Occipital lobe (tissue), 2 donors: Measurements from ENCODE around the gene GLB1L3. TPM values are rescaled to one million over a fixed set of nuclear protein-coding genes. Genes with fewer than 3 reads are reported as not detected.
A peak's percentile ranks its signal among the peaks of the same experiment; 100 is the strongest.
"Not testable (repeated sequence)": the region's sequence is repeated elsewhere in the genome, so short reads cannot be mapped to it uniquely, and the experiment has no call there.

Experiments used
- DNase-seq: peaks from one replicate; lab custom pipeline; 2025; lab: John Stamatoyannopoulos, UW
- total RNA-seq: library from RNA; depleted of rRNA; stranded (reverse); fragments of >200 nt; gene quantifications from one replicate; pipeline ENCODE4 v1.2.3, GENCODE V29; 2014

GLB1L3 gene
- total RNA-seq, 1 donor from 2014 or later = 0.47 TPM

DNA sequence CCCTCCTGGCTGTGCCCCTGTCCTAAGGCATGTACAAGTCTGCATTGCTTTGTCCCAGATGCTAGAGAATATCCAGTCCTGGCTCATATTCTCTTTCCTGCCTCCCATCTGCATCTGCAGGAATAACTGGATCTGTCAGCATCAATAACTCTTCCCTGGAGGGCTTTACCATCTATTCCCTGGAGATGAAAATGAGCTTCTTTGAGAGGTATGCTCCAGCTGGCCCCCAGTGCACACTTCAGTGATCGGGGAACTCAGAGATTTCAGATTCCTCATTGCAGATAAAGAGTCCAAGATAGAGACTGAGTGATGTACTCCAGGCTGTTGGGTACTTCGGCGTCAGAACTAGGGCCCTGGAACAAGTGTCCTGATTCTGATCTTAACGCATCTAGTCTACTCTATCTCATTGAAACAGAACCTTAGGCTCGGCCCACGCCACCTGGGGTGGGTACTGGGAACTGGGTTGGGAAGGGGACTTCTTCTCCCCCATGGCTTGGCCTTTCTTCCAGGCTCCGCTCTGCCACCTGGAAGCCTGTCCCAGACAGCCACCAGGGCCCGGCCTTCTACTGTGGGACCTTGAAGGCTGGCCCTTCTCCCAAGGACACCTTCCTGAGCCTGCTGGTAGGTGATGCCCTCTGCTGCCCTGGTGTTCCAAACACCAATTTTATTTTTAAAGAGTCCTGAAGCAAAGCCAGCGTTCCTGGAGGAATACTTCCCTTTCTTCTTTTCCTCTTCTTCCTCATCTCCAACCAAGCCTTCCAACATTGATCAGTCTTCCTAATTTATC is 37.8 kb downstream of the GLB1L3 start:
- DNase-seq = no peak

- no peak for DNase-seq
Observed at GRCh38 chr11:134317103-134317502, 40.9 kb downstream of the GLB1L3 start.

DNA sequence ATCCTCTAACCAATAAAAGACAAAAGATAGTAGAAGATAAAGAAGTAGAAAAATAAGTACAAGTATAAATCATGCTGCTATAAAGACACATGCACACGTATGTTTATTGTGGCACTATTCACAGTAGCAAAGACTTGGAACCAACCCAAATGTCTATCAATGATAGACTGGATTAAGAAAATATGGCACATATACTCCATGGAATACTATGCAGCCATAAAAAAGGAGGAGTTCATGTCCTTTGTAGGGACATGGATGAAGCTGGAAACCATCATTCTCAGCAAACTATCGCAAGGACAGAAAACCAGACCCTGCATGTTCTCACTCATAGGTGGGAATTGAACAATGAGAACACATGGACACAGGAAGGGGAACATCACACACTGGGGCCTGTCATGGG is 45.2 kb downstream of the GLB1L3 start:
- DNase-seq = not testable (repeated sequence)

DNA sequence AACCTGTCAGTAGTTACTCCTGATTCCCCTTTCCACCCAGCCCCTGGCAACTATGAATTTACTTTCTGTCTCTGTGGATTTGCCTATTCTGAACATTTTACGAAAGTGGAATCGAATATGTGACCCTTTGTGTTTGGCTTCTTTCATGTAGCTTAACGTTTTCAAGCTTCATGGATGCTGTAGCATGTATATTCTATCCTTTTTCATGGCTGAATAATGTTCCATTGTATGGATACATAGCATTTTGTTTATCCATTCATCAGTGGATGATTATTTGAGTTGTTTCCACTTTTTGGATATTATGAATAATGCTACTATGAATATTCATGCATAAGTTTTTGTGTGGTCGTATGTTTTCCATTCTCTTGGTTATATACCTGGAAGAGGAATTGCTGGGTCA is 46.4 kb downstream of the GLB1L3 start:
- DNase-seq = no peak

- no peak for DNase-seq
Observed at GRCh38 chr11:134328433-134328832, 52.3 kb downstream of the GLB1L3 start.

DNA sequence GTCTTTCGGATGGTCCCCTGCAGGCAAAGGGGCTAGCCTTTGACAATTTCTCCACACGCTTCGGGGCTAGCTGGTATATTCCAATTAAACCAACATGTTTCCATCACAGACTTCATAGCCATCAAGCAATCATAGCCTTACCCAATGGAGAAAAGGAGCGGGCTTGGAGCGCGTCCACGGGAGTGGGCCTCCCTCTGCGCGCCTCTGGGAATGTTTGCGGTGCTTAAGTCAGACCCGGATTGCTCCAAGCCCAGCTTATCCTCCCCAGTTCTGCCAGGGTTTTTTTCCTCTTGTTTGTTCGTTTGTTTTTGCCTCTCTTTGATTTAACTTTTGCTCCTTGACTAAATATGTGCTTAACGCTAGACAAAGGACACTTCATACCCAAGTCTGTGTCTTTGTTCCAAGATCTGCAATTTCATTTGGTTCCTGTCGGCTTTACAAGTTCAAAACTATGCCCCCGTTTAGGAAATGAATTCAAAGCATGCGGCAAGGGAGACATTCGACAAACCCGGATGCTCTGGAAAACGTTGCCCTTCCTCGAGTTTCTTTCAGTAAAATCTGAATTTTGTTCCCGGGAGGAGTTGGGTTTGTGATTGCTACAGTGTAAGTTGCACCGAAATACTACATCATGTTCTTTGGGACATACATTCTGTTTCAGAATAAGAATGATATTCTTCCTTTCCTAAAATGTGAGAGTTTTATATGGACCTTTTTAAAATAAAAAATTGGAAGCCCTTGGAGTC is 54.6 kb downstream of the GLB1L3 start:
- DNase-seq = no peak

- DNase-seq = peak; percentile 70
Observed at GRCh38 chr11:134331354-134332188, 55.4 kb downstream of the GLB1L3 start, which contains the start of gene GLB1L2. Gene GLB1L2, plus strand, starts transcription at chr11:134331988. Its CDS starts 74 bp downstream, at chr11:134332062.

GRCh38 chr11:134332189-134332631 is 56.0 kb downstream of the GLB1L3 start:
- no peak for DNase-seq

GRCh38 chr11:134332782-134333181 is 56.6 kb downstream of the GLB1L3 start:
- no peak for DNase-seq

GRCh38 chr11:134333312-134333711 is 57.1 kb downstream of the GLB1L3 start:
- DNase-seq = no peak

- DNase-seq = no peak
Observed at GRCh38 chr11:134333946-134334345, 57.8 kb downstream of the GLB1L3 start.

DNA sequence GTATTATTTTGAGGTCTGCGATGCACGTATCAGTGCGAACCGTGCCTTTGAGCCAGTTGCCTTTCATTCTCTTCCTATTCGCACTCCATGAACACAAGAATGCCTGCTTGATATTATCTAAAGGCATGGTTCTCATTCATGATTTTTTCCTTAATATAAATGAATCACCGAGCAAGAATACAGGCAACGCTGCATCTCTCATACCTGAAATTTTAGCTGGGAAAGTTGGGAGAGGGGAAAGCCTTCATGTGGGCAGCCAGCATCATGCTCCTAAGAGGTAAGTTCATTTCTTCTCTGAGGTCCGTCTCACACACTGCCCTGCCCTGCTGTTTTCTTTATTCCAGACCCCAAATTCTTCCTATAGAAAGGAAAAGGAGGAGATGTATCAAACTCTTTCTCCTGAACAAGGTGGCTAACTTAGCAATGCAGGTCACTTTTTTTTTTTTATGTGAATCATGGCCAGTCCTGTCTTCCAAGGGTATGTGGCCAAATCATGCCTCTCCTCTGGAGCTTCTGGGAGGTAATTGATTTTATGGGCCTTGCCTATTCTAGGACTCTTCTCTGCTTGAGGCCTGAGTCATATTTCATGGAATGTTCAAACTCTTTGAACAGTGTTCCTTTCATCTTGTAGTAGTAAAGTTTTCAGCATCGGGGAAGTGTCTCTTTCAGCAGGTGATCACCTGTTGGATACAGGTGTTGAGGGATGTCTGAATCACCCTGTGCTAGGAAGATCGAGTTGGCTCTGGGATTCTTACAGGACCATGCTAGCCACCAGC is 58.8 kb downstream of the GLB1L3 start:
- DNase-seq = no peak

- DNase-seq = no peak
Observed at GRCh38 chr11:134337051-134337450, 60.9 kb downstream of the GLB1L3 start.

DNA sequence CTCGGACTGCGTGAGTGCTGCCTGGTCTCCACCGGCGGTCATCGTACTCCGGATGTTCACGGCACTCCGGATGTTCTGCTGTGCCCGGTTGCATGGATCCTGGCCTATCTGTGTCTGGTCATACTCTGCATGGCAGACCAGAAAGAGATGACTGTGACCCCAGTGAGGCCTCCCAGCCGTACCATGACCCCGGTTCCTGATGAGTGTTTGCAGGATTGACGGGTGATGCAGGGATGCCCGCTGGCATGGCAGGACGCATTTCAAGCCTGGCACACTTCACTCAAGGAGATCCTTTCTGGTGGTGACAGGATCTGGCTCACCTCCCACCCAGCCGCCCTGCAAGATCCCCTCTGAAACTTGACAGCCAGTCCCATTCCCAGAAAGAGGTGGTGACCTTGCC is 61.9 kb downstream of the GLB1L3 start:
- no peak for DNase-seq

DNA sequence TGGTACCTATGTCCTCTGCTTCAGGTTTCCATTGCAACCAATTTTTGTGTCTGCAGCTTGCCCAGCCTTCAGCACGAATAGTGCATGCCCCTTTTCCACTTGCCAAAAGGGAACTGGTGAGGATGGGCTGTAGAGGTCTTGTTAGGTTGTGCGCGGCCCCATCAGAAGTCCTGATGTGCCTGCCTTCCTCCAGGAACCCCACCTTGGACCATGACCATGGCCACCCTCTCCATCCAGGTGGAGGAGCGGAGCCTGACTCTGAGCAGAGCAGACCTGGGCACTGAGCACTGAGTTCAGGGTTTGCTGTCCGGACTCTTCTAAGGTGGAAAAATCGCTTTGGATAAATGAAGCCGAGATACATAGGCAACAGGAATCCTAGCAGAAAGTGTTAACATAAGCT is 62.5 kb downstream of the GLB1L3 start:
- no peak for DNase-seq

DNA sequence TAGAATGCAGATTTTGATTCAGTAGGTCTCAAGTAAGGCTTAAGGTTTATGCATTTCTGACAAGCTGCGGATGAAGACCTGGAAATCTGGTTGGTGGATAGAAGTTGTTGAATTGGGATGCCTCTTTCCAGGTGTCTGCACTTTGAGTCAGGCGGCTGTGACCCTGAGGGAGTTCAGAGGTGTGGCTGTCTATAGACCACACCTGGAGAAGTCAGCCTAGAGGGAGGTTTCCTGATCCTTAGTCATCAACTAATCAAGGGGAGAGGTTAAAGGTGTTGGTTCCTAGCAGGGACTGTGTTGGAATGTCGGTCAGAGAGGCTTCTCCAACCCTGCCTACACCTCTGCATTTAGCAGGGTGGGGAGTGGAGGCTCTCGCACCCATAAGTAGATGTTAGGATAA is 63.6 kb downstream of the GLB1L3 start:
- no peak for DNase-seq

DNA sequence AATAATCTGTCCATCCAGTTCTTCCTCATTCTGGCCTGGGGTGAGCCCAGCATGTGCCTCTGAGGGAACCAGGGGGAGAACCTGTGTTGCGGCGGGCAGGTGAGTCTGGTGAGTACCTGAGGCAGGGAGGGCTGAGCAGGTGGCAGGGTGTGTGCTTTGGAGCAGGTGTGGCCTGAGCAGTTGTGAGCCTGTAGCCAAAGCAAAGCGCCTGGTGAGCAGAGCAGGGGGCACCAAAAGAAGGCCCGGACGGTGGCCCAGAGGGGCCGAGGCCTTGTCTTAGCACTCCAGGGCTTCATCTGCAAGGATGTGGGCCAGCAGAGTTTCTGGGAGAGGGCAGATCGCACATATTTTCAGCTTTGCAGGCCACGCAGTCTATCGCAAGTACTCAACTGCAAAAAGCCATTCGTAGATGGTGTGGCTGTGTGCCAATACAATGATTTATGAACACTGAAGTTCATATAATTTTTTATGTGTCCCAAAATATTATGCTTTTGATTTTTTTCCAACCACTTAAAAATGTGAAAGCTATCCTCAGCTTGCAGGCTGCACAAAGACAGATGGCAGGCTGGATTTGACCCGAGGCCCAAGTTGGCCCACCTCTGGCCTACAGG is 64.3 kb downstream of the GLB1L3 start:
- DNase-seq = no peak

DNA sequence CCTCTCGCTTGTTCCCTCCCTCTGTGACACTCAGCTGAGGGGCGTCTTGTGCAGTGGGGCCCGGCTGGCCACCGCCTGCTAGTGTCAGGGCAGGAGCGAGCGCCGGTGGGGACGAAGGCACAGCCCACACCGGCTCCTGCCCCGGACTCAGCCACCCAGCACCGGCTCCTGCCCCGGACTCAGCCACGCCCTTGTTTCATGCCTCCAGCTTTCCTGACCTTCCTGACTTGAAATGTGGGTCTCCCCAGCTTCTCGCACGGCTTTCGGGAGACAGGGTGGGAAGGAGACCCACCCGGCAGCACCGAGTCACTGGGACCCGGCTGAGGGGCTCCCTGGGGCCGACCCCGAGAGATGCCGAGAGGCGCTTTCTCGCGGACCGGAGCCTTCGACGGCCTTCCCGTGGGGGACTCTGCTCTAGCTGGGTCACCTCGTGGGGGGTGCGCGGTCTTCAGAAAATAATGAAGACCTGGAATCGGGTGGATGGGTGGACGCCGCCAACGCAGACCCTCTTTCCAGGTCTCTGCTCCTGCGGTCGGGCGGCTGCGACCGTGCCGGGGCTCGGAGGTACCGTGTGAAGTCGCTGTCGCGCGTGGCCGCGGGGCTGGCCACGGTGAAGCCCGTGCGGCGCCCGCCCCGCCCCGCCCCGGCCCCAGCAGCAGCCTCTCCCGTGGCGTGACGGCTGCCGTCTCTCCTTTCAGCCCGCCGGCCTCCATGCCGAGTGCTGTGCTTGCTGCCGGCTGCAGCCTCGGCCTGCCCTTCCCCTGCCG is 65.8 kb downstream of the GLB1L3 start:
- no peak for DNase-seq

DNA sequence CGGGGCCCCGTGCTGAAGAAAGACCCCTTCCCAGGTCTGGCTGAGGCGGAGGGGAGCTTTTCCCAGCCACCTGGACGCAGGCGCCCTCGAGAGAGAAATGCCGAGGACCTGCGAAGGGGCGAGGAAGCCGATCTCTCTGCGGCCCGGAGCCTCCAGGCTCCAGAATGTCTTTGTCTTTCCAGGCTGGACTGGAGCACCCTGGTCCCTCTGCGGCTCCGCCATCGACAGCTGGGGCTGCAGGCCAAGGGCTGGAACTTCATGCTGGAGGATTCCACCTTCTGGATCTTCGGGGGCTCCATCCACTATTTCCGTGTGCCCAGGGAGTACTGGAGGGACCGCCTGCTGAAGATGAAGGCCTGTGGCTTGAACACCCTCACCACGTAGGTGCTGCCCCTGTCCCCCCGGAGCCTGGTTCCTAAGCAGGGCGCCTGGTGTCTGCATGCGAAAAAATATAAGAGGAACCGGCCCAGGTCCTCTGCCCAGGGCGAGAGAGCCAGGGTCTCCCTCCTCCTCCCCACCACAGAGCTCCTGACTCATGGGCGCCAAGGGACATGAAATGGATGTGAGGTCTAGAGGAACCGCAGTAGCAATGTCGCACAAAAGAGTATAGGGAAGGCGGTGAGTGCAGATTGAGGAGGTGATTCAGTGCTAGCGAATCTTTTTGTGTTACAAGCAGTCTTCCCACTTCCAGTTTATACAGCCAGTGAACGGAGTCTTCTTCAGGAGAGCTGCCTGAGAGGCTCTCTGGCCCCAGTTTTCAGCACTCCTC is 66.6 kb downstream of the GLB1L3 start:
- no peak for DNase-seq
